ENCODE data around the gene OR6K3. TPM values are rescaled to one million over a fixed set of nuclear protein-coding genes. Genes with fewer than 3 reads are reported as not detected.

OR6K3 gene
- total RNA-seq, 1 donor from 2014 or later: not detected

DNA sequence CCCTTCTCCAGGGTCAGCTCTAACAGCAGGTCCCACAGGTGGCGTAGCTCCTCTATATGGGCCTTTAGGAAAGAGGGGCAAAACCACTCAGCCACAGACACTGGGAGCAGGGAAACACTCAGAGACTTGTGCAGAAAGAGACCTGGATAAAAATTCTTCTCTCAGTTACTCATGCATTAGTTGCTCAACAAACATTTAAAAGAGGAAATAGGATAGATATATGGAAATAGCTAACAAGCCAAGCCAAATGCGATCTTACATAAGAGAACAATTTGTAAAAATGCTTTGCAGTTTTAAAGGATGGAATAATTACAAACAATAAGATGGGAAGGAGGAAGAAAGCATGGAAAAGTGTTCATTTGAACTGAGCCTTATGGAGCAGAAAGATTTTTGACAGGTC is 38.9 kb downstream of the OR6K3 start:
- Mint-ChIP-seq H3K27me3 (ENCODE audit: insufficient read depth) (peaks cover 3% of the 10 kb centered on the region), H3K4me1 (ENCODE audit: low read depth) (peaks cover 5% of the 10 kb centered on the region), H3K36me3 (ENCODE audit: low read depth) (no peaks in the 10 kb centered on the region), H3K9me3 (no peaks in the 10 kb centered on the region), H3K27ac (no peak overlapping the region), H3K4me3 (no peak overlapping the region)
- intact Hi-C loops (cut with micrococcal nuclease): no loop called here
- DNase-seq (ENCODE audit: low spot score): no peak

- no peak overlapping the region for H3K4me3 Mint-ChIP-seq
- DNase-seq (ENCODE audit: low spot score): no peak
- peaks cover 6% of the 10 kb centered on the region for H3K27me3 Mint-ChIP-seq (ENCODE audit: insufficient read depth)
- H3K4me1 Mint-ChIP-seq (ENCODE audit: low read depth): peaks cover 5% of the 10 kb centered on the region
- H3K36me3 Mint-ChIP-seq (ENCODE audit: low read depth): no peaks in the 10 kb centered on the region
- no peaks in the 10 kb centered on the region for H3K9me3 Mint-ChIP-seq
- intact Hi-C loops (cut with micrococcal nuclease): no loop called here
- peak overlapping the region; percentile 9 for H3K27ac Mint-ChIP-seq
These were observed 41.2 kb downstream of the OR6K3 start for GRCh38 chr1:158679289-158679688.

GRCh38 chr1:158675563-158676323 is 44.8 kb downstream of the OR6K3 start:
- Mint-ChIP-seq H3K27me3 (ENCODE audit: insufficient read depth) (peaks cover 6% of the 10 kb centered on the region), H3K4me1 (ENCODE audit: low read depth) (peaks cover 5% of the 10 kb centered on the region), H3K4me3 (no peak overlapping the region), H3K27ac (no peak overlapping the region), H3K36me3 (ENCODE audit: low read depth) (no peaks in the 10 kb centered on the region), H3K9me3 (no peaks in the 10 kb centered on the region)
- intact Hi-C loops (cut with micrococcal nuclease): no loop called here
- DNase-seq (ENCODE audit: low spot score): no peak

GRCh38 chr1:158674302-158674701 is 46.2 kb downstream of the OR6K3 start:
- Mint-ChIP-seq H3K27me3 (ENCODE audit: insufficient read depth) (peaks cover 10% of the 10 kb centered on the region), H3K9me3 (no peaks in the 10 kb centered on the region), H3K4me3 (no peak overlapping the region), H3K27ac (no peak overlapping the region), H3K36me3 (ENCODE audit: low read depth) (no peaks in the 10 kb centered on the region), H3K4me1 (ENCODE audit: low read depth) (peaks cover 2% of the 10 kb centered on the region)
- intact Hi-C loops (cut with micrococcal nuclease): no loop called here
- no peak for DNase-seq (ENCODE audit: low spot score)

Other genes starting within 250 kb of the OR6K3 start
- gene OR10R2, start 248.5 kb downstream of the OR6K3 start, total RNA-seq: not detected in 2 replicates
- not detected in 2 replicates for gene OR6Y1, start 166.3 kb downstream of the OR6K3 start, total RNA-seq
- not detected in 2 replicates for gene OR6P1, start 150.1 kb downstream of the OR6K3 start, total RNA-seq
- not detected in 2 replicates for gene OR10X1, start 140.8 kb downstream of the OR6K3 start, total RNA-seq
- not detected in 2 replicates for gene OR10Z1, start 115.5 kb downstream of the OR6K3 start, total RNA-seq
- gene SPTA1, start 34.0 kb downstream of the OR6K3 start, total RNA-seq: not detected in 2 replicates
- not detected in 2 replicates for gene OR6K2, start 20.1 kb downstream of the OR6K3 start, total RNA-seq
- not detected in 2 replicates for gene OR6K6, start 34.0 kb upstream of the OR6K3 start, total RNA-seq
- gene OR6N1, start 51.5 kb upstream of the OR6K3 start, total RNA-seq: not detected in 2 replicates
- not detected in 2 replicates for gene OR6N2, start 60.5 kb upstream of the OR6K3 start, total RNA-seq
- gene MNDA, start 110.6 kb upstream of the OR6K3 start, total RNA-seq: not detected in 2 replicates
- gene PYHIN1, start 210.8 kb upstream of the OR6K3 start, total RNA-seq: 19.5 and 19.9 TPM in 2 replicates